ENCODE measurements around the gene PPP6R3. TPM values are rescaled to one million over a fixed set of nuclear protein-coding genes. Genes with fewer than 3 reads are reported as not detected.

The PPP6R3 gene
- total and polyA plus RNA-seq, 10 of the 15 experiments (the other 5 are each of a cell fraction or from before 2014, with no cell fraction given), result 12.4 to 123 (median 74.1) TPM

DNA sequence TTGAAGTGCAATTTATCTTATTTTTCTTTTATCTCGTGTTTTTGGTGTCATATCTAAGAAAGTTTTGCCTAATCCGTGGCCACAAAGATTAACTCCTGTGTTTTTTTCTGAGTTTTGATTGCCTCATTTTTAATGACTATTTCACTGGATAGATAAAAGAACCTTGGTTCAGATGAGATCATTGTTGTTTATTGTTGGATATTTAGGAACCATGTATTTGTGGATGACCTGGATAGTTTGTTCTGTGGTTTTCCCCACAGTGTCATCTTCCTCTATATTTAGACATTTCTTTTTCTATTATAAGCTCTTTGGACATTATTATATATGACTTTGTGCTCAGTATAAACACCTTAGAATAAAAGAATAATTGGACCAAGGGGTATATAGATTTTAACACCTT, 37.2 kb downstream of the PPP6R3 start:
- SMC1A ChIA-PET (ENCODE audit: uncharacterized antibody, unreplicated experiment), result interaction anchor here (1.2 to 2.1 kb wide), 5 partner anchors 12 to 26 kb away, joined by 3 to 6 read pairs (median 4); no protein-coding TSS in a partner anchor
- Histone ChIP-seq H3K27ac (ENCODE audit: control insufficient read depth, insufficient read depth) (no peak overlapping the region; the same call in 1 of the 2 replicates), H3K9ac (ENCODE audit: control insufficient read depth, insufficient read depth, low read length) (no peak overlapping the region), H3K9me3 (replicated peaks; ENCODE audit: control insufficient read depth, insufficient read depth, low read length) (no peaks in the 10 kb centered on the region), H4K20me1 (ENCODE audit: control insufficient read depth, insufficient read depth) (0 out of 2 replicates have a peak, but pooled peaks cover 2% of the 10 kb centered on the region), H2AFZ (ENCODE audit: control insufficient read depth, low read depth, low read length) (no peak overlapping the region), H3K36me3 (ENCODE audit: control insufficient read depth in 2 of 2, insufficient read depth in 2 of 2, low read length in 1 of 2) (0 out of 4 replicates have a peak, but pooled peaks cover 0 to 4% of the 10 kb centered on the region in 2 experiments), H3K27me3 (replicated peaks in 1 of 2; ENCODE audit: control insufficient read depth in 2 of 2, insufficient read depth in 2 of 2, low read length in 1 of 2) (no peaks in the 10 kb centered on the region), H3K4me1 (ENCODE audit: control insufficient read depth, insufficient read depth, low read length) (peaks cover 52% of the 10 kb centered on the region), H3K4me3 (no peak overlapping the region), H3K79me2 (ENCODE audit: control insufficient read depth, insufficient read depth, low read length) (peaks cover 90% of the 10 kb centered on the region), H3K4me2 (ENCODE audit: control insufficient read depth, insufficient read depth) (no peak overlapping the region)
- POLR2A ChIA-PET, result interaction anchor here (1.1 kb wide), 1 partner anchor 25 kb away, joined by 3 read pairs; no protein-coding TSS in a partner anchor
- BruUV-seq (replicated peaks), result no TSS peak
- DNase-seq (ENCODE audit: low read depth, low spot score) (no peak), ATAC-seq (no peak), FAIRE-seq (no peak)
- in situ Hi-C loops (cut with MboI) (no loop called here), intact Hi-C loops (cut with micrococcal nuclease; ENCODE audit: unreplicated experiment) (no loop called here)
- TF ChIP-seq CBFB (IDR thresholded peaks at IDR 0.05; ENCODE audit: low read depth) (no peak), IKZF2 (IDR thresholded peaks at IDR 0.05) (no peak), SMARCA5 (IDR thresholded peaks at IDR 0.05) (no peak), NRF1 (conservative IDR thresholded peaks at IDR 0.05; ENCODE audit: low read depth, low read length) (no peak), CBX3 (IDR thresholded peaks at IDR 0.05; ENCODE audit: borderline replicate concordance, low read depth) (no peak), SMAD1 (IDR thresholded peaks at IDR 0.05; ENCODE audit: low read depth, partially characterized antibody) (no peak), PML (IDR thresholded peaks at IDR 0.05; ENCODE audit: low read length) (no peak), BHLHE40 (IDR thresholded peaks at IDR 0.05; ENCODE audit: borderline replicate concordance in 1 of 2, low read depth in 2 of 2, low read length in 1 of 2) (no peak), MYB (IDR thresholded peaks at IDR 0.05; ENCODE audit: borderline replicate concordance, low read depth, low read length) (no peak), SREBF1 (IDR thresholded peaks at IDR 0.05; ENCODE audit: low read length) (no peak), RFX5 (IDR thresholded peaks at IDR 0.05; ENCODE audit: low read depth, low read length) (no peak), TAF1 (IDR thresholded peaks at IDR 0.05; ENCODE audit: borderline replicate concordance, low read depth, low read length) (no peak), CREB1 (IDR thresholded peaks at IDR 0.05; ENCODE audit: low read depth) (no peak), SIN3A (IDR thresholded peaks at IDR 0.05; ENCODE audit: low read depth, low read length) (no peak), RBBP5 (conservative IDR thresholded peaks at IDR 0.05) (no peak), GATAD2B (conservative IDR thresholded peaks at IDR 0.05; ENCODE audit: low read depth) (no peak)
- TF ChIP-seq, protein P1, sequence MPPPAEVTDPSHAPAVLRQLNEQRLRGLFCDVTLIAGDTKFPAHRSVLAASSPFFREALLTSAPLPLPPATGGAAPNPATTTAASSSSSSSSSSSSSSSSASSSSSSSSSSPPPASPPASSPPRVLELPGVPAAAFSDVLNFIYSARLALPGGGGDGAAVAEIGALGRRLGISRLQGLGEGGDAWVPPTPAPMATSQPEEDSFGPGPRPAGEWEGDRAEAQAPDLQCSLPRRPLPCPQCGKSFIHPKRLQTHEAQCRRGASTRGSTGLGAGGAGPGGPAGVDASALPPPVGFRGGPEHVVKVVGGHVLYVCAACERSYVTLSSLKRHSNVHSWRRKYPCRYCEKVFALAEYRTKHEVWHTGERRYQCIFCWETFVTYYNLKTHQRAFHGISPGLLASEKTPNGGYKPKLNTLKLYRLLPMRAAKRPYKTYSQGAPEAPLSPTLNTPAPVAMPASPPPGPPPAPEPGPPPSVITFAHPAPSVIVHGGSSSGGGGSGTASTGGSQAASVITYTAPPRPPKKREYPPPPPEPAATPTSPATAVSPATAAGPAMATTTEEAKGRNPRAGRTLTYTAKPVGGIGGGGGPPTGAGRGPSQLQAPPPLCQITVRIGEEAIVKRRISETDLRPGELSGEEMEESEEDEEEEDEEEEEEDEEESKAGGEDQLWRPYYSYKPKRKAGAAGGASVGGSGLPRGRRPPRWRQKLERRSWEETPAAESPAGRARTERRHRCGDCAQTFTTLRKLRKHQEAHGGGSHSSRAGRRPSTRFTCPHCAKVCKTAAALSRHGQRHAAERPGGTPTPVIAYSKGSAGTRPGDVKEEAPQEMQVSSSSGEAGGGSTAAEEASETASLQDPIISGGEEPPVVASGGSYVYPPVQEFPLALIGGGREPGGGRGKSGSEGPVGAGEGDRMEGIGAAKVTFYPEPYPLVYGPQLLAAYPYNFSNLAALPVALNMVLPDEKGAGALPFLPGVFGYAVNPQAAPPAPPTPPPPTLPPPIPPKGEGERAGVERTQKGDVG (CRISPR knock-in tag; IDR thresholded peaks at IDR 0.05), result no peak
- TF ChIP-seq, protein P2, sequence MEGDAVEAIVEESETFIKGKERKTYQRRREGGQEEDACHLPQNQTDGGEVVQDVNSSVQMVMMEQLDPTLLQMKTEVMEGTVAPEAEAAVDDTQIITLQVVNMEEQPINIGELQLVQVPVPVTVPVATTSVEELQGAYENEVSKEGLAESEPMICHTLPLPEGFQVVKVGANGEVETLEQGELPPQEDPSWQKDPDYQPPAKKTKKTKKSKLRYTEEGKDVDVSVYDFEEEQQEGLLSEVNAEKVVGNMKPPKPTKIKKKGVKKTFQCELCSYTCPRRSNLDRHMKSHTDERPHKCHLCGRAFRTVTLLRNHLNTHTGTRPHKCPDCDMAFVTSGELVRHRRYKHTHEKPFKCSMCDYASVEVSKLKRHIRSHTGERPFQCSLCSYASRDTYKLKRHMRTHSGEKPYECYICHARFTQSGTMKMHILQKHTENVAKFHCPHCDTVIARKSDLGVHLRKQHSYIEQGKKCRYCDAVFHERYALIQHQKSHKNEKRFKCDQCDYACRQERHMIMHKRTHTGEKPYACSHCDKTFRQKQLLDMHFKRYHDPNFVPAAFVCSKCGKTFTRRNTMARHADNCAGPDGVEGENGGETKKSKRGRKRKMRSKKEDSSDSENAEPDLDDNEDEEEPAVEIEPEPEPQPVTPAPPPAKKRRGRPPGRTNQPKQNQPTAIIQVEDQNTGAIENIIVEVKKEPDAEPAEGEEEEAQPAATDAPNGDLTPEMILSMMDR (IDR thresholded peaks at IDR 0.05 in 2 of 3, conservative IDR thresholded peaks at IDR 0.05 in 1 of 3; ENCODE audit: control insufficient read depth in 2 of 3, extremely low read depth in 1 of 3, insufficient read depth in 1 of 3, low read depth in 3 of 3, low read length in 3 of 3), result no peak
- RAD21 ChIA-PET (ENCODE audit: unreplicated experiment), result no interaction called here
- 97% methylated on average over 2 of the region's 2 CpGs for WGBS (ENCODE audit: insufficient coverage, insufficient replicate concordance, low lambda C conversion rate, missing lambda C conversion rate)
- CTCF ChIA-PET, result no interaction called here
